Measurements from ENCODE around the gene MKNK2.

- TF ChIP-seq, protein P1, sequence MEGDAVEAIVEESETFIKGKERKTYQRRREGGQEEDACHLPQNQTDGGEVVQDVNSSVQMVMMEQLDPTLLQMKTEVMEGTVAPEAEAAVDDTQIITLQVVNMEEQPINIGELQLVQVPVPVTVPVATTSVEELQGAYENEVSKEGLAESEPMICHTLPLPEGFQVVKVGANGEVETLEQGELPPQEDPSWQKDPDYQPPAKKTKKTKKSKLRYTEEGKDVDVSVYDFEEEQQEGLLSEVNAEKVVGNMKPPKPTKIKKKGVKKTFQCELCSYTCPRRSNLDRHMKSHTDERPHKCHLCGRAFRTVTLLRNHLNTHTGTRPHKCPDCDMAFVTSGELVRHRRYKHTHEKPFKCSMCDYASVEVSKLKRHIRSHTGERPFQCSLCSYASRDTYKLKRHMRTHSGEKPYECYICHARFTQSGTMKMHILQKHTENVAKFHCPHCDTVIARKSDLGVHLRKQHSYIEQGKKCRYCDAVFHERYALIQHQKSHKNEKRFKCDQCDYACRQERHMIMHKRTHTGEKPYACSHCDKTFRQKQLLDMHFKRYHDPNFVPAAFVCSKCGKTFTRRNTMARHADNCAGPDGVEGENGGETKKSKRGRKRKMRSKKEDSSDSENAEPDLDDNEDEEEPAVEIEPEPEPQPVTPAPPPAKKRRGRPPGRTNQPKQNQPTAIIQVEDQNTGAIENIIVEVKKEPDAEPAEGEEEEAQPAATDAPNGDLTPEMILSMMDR (IDR thresholded peaks at IDR 0.05) = no peak
- TF ChIP-seq POLR2A (IDR thresholded peaks at IDR 0.05) = no peak
These were observed 32.3 kb downstream of the MKNK2 start for GRCh38 chr19:2018752-2019151.

Data from right lobe of liver (tissue), 4 donors.